NCI-H345 (cell line): Measurements from ENCODE around the gene FAM98C.
"Not testable (repeated sequence)": the region's sequence is repeated elsewhere in the genome, so short reads cannot be mapped to it uniquely, and the experiment has no call there.

Experiments
- DNase-seq: peaks from one replicate; lab custom pipeline; 2025; lab: John Stamatoyannopoulos, UW

FAM98C gene

GRCh38 chr19:38427035-38427677 lies 24.3 kb downstream of the FAM98C start:
- not testable (repeated sequence) for DNase-seq

- DNase-seq = no peak
Observed at GRCh38 chr19:38429055-38429810, 26.3 kb downstream of the FAM98C start.

GRCh38 chr19:38429811-38430156 lies 26.9 kb downstream of the FAM98C start:
- no peak for DNase-seq

DNA sequence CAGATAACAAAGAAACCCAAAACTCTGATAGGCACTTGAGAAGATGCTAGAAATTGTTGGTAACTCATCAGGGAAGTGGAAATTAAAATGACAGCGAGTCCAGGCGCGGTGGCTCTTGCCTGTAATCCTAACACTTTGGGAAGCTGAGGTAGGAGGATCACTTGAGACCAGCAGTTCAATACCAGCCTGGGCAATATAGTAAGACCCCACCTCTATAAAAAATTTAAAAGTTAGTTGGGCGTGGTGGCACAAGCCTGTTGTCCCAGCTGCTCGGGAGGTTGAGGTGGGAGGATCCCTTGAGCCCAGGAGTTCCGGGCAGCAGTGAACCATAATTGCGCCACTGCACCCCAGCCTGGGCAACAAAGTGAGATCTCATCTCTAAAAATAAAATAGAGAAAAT lies 28.0 kb downstream of the FAM98C start:
- DNase-seq = no peak

GRCh38 chr19:38433268-38433733 lies 30.4 kb downstream of the FAM98C start, which contains the start of gene RYR1:
TSS of gene RYR1 (plus strand) at chr19:38433691. CDS start at chr19:38433830, 139 bp downstream.
- DNase-seq = no peak

DNA sequence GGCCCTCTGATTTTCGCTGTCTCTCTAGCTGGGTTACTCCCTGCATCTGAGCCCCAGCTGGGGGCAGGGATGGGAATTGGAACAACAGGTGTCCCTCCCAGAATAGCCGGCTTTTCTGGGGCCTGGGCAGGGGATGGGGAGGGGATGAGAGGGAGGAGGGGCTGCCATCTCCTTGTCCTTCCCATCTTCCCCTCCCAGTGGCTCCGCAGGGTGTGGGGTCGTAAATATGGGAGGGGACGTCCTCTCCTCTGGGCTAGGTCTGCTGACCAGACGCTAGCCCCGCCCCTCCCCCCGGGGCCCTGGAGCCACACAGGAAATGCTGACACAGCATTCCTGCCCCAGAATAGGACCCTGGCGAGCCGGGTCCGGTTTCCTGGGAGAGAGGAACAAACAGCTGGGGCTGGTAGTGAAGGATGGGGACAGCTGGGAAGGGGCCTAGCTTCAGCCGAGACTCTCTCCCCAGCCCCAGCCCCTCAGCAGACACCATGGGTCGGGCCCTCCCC lies 31.7 kb downstream of the FAM98C start:
- DNase-seq = no peak

DNA sequence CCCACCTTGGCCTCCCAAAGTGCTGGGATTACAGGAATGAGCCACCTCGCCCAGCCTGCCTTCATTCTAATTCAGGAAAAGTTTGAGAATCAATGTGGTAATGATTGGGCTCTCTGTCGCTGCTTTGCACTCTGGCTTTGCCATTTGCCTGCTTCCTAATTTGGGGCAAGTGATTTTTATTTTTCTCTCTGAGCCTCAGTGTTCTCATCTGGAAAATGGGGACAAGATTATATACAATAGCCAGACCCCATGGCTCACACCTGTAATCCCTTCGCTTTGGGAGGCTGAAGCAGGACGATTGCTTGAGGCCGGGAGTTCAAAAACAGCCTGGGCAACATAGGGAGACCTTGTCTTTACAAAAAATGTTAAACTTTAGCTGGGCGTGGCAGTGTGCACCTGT lies 34.4 kb downstream of the FAM98C start:
- DNase-seq = no peak

GRCh38 chr19:38437917-38438316 lies 35.0 kb downstream of the FAM98C start:
- no peak for DNase-seq

DNA sequence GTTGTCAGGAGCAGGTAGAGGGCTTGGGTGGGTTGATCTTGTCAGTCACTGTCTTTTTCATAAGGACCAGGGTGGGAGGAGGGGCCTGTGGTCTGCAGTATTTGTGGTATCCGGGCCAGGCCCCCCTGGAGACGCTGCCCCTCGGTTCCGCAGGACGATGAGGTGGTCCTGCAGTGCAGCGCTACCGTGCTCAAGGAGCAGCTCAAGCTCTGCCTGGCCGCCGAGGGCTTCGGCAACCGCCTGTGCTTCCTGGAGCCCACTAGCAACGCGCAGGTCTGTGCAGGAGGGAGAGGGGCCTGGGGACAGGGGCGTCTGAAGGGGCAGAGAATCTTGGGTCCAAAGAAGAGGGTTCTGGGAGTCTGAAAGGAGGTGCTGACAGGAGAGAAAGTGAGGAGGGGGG lies 37.7 kb downstream of the FAM98C start:
- no peak for DNase-seq

DNA sequence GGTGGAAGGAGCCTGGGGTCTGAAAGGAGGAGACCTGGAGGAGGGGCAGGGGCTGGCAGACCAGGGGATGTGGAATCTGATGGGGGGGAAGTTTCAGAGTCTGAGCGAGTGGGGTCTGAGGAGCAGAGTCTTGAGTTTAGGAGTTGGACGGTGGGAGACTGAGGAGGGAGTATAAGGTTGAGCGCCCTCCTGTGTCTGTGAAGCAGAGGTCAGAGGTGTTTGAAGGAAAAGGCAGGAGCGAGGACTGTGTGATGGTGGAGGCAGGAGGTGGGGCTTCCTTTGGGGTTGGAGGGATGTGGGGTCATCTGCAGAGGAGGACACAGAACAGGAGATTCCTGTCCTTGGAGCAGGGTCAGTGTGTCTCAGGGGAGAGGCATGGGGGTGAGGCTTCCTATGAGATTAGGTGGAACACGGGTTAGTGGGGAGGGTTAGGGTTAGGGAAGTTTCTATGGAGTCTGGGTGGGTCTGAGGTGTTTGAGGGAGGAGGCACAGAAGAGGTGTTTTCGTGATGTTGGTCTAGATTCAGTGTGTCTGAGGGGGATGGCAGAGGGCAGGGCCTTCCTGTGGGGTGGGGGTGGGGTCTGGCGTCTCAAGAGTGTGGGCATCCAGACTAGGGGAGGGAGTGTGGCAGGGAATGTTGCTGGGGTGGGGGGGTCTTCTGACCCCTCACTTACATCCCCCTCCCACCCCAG lies 38.9 kb downstream of the FAM98C start:
- no peak for DNase-seq

DNA sequence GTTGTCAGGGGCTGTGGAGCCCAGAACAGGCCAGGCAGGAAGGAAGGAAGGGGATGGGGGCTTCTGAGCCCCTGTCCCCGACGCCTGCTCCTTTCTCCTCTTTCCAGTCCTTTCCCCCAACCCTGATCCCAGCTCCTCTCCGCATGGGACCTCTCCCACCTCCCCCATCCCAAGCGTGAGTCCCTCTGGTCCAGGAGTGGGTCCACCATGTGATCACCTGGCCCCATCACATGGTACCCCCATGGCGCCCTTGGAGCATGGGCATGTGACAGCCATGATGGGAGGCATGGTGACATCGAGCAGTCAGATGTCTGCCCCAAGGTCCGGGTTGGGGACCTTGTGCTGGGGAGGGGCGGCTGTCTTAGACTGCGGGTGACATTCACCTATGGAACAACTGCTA lies 39.8 kb downstream of the FAM98C start:
- DNase-seq = no peak

- DNase-seq = no peak
Observed at GRCh38 chr19:38443458-38443999, 40.6 kb downstream of the FAM98C start.

DNA sequence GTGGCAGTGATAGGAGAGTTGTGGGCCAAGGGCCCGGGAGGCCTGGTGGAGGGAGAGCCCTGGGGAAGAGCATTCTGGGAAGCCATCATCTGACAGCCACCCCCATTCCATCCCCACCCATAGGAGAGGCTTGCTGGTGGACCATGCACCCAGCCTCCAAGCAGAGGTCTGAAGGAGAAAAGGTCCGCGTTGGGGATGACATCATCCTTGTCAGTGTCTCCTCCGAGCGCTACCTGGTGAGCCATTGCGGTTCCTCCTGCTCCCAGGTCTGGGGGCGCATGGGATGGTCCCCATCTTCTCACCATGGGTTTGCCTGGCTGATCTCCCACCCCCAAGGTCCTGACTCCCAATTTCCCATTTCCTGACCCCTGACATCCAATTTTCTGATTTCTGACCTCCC lies 41.1 kb downstream of the FAM98C start:
- DNase-seq = no peak

- DNase-seq = no peak
Observed at GRCh38 chr19:38445362-38445761, 42.5 kb downstream of the FAM98C start.

- DNase-seq = no peak
Observed at GRCh38 chr19:38448225-38448624, 45.3 kb downstream of the FAM98C start.

DNA sequence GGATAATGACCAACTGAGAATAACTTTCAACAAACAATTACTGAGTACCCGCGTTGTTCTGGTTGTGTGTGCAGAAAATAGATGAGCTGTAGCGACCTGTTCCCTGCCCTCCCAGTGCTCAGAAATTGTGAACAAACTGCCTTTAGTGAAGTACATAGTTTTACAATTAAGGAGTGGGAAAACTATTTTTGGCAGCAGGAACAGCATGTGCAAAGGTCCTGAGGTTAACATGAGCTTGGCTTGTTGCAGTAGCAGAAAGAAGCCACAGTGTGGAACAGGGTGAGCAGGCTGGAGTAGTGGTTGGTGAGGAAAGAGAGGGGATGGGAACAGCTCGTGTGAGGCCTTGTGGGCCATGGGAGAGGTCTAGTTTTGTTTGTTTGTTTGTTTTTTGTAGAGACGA lies 46.6 kb downstream of the FAM98C start:
- no peak for DNase-seq

DNA sequence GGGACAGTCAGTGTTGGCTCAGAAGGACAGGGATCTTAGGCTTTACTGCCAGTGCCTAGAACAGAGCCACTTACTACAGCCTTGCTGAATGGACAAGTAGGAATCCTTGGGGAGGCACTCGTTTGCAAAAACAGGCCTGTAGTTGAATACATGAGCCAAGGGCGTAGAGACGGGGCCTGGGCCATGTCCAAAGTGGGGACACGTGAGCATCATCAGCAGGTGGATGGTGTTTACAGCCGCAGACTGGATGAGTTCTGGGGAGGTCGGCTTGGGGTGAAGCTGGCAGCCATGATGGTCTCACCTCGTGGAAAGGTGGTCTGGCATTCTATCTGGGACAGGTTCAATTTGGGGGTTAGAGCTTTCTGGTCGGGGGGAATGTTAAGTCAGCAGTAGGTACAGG lies 48.1 kb downstream of the FAM98C start:
- no peak for DNase-seq

DNA sequence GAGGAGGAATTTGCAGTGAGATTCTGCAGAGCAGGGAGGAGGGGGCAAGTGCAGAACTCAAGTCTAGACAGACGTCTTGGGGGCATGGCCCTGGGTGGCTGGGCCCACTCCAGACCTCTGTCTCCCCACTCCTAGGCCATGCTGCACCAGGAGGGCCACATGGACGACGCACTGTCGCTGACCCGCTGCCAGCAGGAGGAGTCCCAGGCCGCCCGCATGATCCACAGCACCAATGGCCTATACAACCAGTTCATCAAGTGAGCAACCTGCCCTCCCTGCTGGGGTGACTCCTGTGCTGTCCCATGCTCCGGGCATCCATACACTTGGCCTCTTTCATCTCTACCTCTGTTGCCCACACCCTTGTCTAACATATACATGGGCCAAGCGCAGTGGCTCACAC lies 48.7 kb downstream of the FAM98C start:
- no peak for DNase-seq

DNA sequence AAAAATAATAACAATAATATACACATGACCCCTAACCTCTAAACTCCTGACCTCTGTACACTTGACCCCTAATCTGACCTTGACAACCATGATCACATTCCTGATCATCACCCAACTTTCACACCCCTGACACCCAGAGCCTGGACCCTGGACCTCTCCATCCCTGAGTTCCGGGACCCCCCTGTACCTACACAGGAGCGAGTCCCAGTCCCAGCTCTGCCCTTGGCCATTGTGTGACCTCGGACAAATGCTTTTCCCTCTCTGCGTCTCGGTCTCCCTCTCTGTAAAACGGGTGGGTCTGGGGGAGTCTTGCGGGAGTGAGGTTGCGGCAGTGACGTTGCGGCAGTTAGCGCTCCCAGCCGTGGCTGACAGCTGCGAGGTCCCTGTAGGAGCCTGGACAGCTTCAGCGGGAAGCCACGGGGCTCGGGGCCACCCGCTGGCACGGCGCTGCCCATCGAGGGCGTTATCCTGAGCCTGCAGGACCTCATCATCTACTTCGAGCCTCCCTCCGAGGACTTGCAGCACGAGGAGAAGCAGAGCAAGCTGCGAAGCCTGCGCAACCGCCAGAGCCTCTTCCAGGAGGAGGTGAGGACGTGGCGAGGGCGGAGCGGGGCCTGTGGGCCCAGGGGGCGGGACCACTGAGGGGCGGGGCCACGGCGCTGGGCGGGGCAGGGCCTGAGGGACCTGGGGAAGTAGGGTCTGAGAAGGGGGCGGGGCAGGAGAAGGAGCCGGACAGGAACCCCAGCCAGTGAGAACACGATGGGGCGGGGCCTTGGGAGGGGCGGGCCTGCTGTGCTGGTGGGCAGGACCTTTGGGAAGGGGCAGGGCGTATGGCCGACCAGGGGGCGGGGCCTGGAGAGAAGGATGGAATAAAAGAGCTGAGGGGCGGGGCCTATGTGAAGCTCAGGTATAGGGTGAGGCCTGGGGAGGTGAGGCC lies 49.8 kb downstream of the FAM98C start:
- no peak for DNase-seq

- DNase-seq = no peak
Observed at GRCh38 chr19:38453596-38453995, 50.7 kb downstream of the FAM98C start.

GRCh38 chr19:38455031-38455430 lies 52.1 kb downstream of the FAM98C start:
- no peak for DNase-seq
